K562 (cell line): ENCODE measurements around the gene MCTS1. TPM values are rescaled to one million over a fixed set of nuclear protein-coding genes. Genes with fewer than 3 reads are reported as not detected.

ENCODE experiments used
- E2F8 ChIP-seq: fragments of 450-650 bp; IDR thresholded peaks from 2 replicates; pipeline ENCODE4 v1.7.1; 2018; ENCODE audit warnings: mild to moderate bottlenecking, low read depth; ENCODE audit not compliant: partially characterized antibody
- ETV6 ChIP-seq, 3 experiments: fragments of 150-350 bp in 1 of 3; sonication (generic) in 1 of 3; formaldehyde crosslinking in 1 of 3; IDR thresholded peaks; 2 replicates each; pipeline versions ENCODE4 v1.6.1 to v1.8.0; 2014 to 2022; ENCODE audit warnings: borderline replicate concordance in 2 of 3, low read depth in 2 of 3, antibody characterized with exemption in 1 of 3, low read length in 1 of 3, mild to moderate bottlenecking in 1 of 3, missing genetic modification reagents in 1 of 3
- FOXK2 ChIP-seq, 2 experiments: fragments of 450-650 bp; IDR thresholded peaks in 1 of 2; conservative IDR thresholded peaks in 1 of 2; 2 replicates each; pipeline ENCODE4 v1.6.1; 2016; ENCODE audit warnings: low read depth in 2 of 2, mild to moderate bottlenecking in 1 of 2
- KDM5B ChIP-seq: fragments of 200-600 bp; sonication (generic); IDR thresholded peaks from 2 replicates; pipeline ENCODE4 v1.6.1; 2012; ENCODE audit warnings: low read depth, mild to moderate bottlenecking, moderate library complexity, low read length, control low read depth, inconsistent platforms; ENCODE audit not compliant: insufficient replicate concordance
- MXI1 ChIP-seq: IDR thresholded peaks from 2 replicates; pipeline ENCODE4 v1.6.1; 2011; ENCODE audit warnings: low read depth, mild to moderate bottlenecking, improper control_type of control experiment, low read length
- MYNN ChIP-seq, 2 experiments: sonication (generic); formaldehyde crosslinking in 1 of 2; IDR thresholded peaks; 2 replicates each; pipeline versions ENCODE4 v1.5.0 to v1.6.1; 2016 to 2020; ENCODE audit warnings: antibody characterized with exemption in 1 of 2, missing genetic modification reagents in 1 of 2
- PHTF2 ChIP-seq: fragments of 250-450 bp; sonication (Bioruptor Pico); IDR thresholded peaks from 2 replicates; pipeline ENCODE4 v1.5.0; 2021; ENCODE audit warnings: mild to moderate bottlenecking
- POLR2AphosphoS5 ChIP-seq: IDR thresholded peaks from 2 replicates; pipeline ENCODE4 v1.6.1; 2011; ENCODE audit warnings: mild to moderate bottlenecking, low read depth, low read length, moderate library complexity; ENCODE audit not compliant: control insufficient read depth, insufficient read depth
- POLR2B ChIP-seq: fragments of 450-650 bp; IDR thresholded peaks from 2 replicates; pipeline ENCODE4 v1.6.1; 2018; ENCODE audit warnings: low read depth; ENCODE audit not compliant: partially characterized antibody
- THAP12 ChIP-seq: fragments of 250-450 bp; sonication (Bioruptor Pico); IDR thresholded peaks from 2 replicates; pipeline ENCODE4 v1.9.0; 2021; ENCODE audit warnings: mild to moderate bottlenecking, inconsistent platforms
- TRIM24 ChIP-seq, 2 experiments: fragments of 450-650 bp; IDR thresholded peaks; 2 replicates each; pipeline ENCODE4 v1.6.1; 2016
- TSC22D4 ChIP-seq: fragments of 450-650 bp; IDR thresholded peaks from 2 replicates; pipeline ENCODE4 v1.6.1; 2016; ENCODE audit warnings: missing genetic modification characterization, missing biosample characterization, control low read depth
- ZNF24 ChIP-seq: fragments of 450-650 bp; IDR thresholded peaks from 2 replicates; pipeline ENCODE4 v1.6.1; 2016
- ZNF347 ChIP-seq: fragments of 450-650 bp; formaldehyde crosslinking; IDR thresholded peaks from 2 replicates; pipeline ENCODE4 v1.4.0; 2020; ENCODE audit warnings: low read depth, mild to moderate bottlenecking, moderate library complexity
- ZNF436 ChIP-seq: fragments of 250-450, 450-650 bp; sonication (Bioruptor Pico); formaldehyde crosslinking; IDR thresholded peaks from 2 replicates; pipeline ENCODE4 v1.7.0; 2020; ENCODE audit warnings: mild to moderate bottlenecking
- polyA plus RNA-seq, 8 experiments: library from polyadenylated mRNA; depleted of rRNA in 4 of 8; stranded (reverse) in 5 of 8; unstranded in 3 of 8; fragments of >200 nt; fragmentation: Nextera tagmentation in 2 of 8; fragmentation: Illumina TruSeq in 1 of 8; extraction: Ambion mirVana in 2 of 8; extraction: Trizol in 1 of 8; gene quantifications; 2 replicates each; pipeline versions ENCODE4 v1.2.1 to v1.2.3, GENCODE V29; 2011 to 2014; ENCODE audit warnings: inconsistent platforms in 1 of 8, missing spikeins in 1 of 8
- total RNA-seq, 7 experiments: library from RNA; depleted of rRNA in 6 of 7; stranded (reverse); fragments of >200 nt in 6 of 7; fragmentation: Illumina TruSeq in 2 of 7; extraction: Trizol in 2 of 7; gene quantifications; 2 replicates each; pipeline versions ENCODE4 v1.2.1 to v1.2.3, GENCODE V29; 2011 to 2021; ENCODE audit warnings: low replicate concordance in 1 of 7
- TF ChIP-seq, protein P1 (sequence below): fragments of 250-450 bp; sonication (Bioruptor Pico); IDR thresholded peaks from 2 replicates; pipeline ENCODE4 v1.5.0; 2021; ENCODE audit warnings: mild to moderate bottlenecking, borderline replicate concordance
- TF ChIP-seq, protein P2 (sequence below): sonication (generic); formaldehyde crosslinking; IDR thresholded peaks from 2 replicates; pipeline ENCODE4 v1.8.1; 2023; ENCODE audit warnings: mild to moderate bottlenecking, missing genetic modification reagents

Gene MCTS1
- total and polyA plus RNA-seq, 9 of the 15 experiments (the other 6 are each of a cell fraction or from before 2014, with no cell fraction given) = 65.3 to 300 (median 152) TPM

DNA sequence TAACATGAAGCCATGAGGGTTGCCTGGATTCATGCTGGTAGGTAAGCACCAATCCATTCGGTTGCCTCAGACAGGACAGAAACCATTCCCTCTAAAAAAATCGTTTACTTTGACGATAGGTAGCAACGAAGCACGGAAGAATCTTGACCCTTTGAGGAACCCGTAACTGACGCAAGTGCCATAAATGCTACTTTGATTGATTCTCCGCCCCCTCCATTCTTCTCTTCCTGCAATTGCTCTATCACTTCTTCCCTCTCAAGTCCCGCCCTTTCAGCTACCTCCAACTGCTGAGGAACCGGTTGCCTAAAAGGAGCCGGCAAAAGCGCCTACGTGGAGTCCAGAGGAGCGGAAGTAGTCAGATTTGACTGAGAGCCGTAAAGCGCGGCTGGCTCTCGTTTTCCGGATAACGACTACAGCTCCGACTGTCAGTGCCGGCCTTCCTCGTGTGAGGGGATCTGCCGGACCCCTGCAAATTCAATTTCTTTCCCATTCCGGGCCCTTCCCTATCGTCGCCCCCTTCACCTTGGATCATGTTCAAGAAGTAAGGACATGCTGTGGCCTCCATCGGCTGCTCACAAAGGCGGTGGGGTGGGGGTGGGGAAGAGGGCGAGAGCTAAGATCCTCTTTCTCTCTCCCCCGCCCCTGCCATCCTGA is at the start of gene MCTS1 (continued):
- TF ChIP-seq TSC22D4 = no peak
- TF ChIP-seq THAP12 (CRISPR knock-in tag) = no peak
- no peak for TF ChIP-seq PHTF2
- TF ChIP-seq, protein P1, sequence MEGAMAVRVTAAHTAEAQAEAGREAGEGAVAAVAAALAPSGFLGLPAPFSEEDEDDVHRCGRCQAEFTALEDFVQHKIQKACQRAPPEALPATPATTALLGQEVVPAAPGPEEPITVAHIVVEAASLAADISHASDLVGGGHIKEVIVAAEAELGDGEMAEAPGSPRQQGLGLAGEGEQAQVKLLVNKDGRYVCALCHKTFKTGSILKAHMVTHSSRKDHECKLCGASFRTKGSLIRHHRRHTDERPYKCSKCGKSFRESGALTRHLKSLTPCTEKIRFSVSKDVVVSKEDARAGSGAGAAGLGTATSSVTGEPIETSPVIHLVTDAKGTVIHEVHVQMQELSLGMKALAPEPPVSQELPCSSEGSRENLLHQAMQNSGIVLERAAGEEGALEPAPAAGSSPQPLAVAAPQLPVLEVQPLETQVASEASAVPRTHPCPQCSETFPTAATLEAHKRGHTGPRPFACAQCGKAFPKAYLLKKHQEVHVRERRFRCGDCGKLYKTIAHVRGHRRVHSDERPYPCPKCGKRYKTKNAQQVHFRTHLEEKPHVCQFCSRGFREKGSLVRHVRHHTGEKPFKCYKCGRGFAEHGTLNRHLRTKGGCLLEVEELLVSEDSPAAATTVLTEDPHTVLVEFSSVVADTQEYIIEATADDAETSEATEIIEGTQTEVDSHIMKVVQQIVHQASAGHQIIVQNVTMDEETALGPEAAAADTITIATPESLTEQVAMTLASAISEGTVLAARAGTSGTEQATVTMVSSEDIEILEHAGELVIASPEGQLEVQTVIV = peak; percentile 95
- peak; percentile 67 for TF ChIP-seq E2F8
- TF ChIP-seq MYNN (IDR thresholded peaks at IDR 0.05) = no peak
- no peak for TF ChIP-seq MYNN (CRISPR knock-in tag; IDR thresholded peaks at IDR 0.05)
- no peak for TF ChIP-seq ZNF347
- peak; percentile 97 for TF ChIP-seq ZNF24
- peak in 1 of 2 experiments; percentile 57; a peak in 1 of 4 replicates for TF ChIP-seq TRIM24 (IDR thresholded peaks at IDR 0.05)
- TF ChIP-seq POLR2B = peak; percentile 52
- TF ChIP-seq, protein P2, sequence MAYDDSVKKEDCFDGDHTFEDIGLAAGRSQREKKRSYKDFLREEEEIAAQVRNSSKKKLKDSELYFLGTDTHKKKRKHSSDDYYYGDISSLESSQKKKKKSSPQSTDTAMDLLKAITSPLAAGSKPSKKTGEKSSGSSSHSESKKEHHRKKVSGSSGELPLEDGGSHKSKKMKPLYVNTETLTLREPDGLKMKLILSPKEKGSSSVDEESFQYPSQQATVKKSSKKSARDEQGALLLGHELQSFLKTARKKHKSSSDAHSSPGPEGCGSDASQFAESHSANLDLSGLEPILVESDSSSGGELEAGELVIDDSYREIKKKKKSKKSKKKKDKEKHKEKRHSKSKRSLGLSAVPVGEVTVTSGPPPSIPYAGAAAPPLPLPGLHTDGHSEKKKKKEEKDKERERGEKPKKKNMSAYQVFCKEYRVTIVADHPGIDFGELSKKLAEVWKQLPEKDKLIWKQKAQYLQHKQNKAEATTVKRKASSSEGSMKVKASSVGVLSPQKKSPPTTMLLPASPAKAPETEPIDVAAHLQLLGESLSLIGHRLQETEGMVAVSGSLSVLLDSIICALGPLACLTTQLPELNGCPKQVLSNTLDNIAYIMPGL = no peak
- peak; percentile 58; the same call in 1 of the 2 replicates for TF ChIP-seq POLR2AphosphoS5
- peak; percentile 42 for TF ChIP-seq KDM5B
- TF ChIP-seq ZNF436 (CRISPR knock-in tag) = no peak
- TF ChIP-seq MXI1 = peak; percentile 20; the same call in 1 of the 2 replicates
- TF ChIP-seq ETV6 (IDR thresholded peaks at IDR 0.05; ENCODE audit: borderline replicate concordance in 1 of 2, low read depth in 2 of 2, low read length in 1 of 2) = 0 out of 4 replicates have a peak, but pooled peaks have one; percentile 13 to 47
- TF ChIP-seq ETV6 (CRISPR knock-in tag; IDR thresholded peaks at IDR 0.05; ENCODE audit: borderline replicate concordance) = no peak
- no peak; a peak in 1 of 4 replicates for TF ChIP-seq FOXK2 (conservative IDR thresholded peaks at IDR 0.05 in 1 of 2, IDR thresholded peaks at IDR 0.05 in 1 of 2; ENCODE audit: low read depth in 2 of 2)
